Stimulated activated naive CD8-positive, alpha-beta T cell treated with anti-CD3 and anti-CD28 coated beads, Interleukin-15, Interleukin-2, amounts not matched to agents 100 ng/mL and 50 ng/mL, for 24 hours (primary cell): ENCODE measurements around the gene TMTC1.
"Not testable (repeated sequence)": the region's sequence is repeated elsewhere in the genome, so short reads cannot be mapped to it uniquely, and the experiment has no call there.

ENCODE experiments used
- H3K27ac Mint-ChIP-seq: one replicate; pipeline ENCODE4 v1.8.0; 2021; ENCODE audit warnings: mild to moderate bottlenecking, mixed read lengths
- H3K27me3 Mint-ChIP-seq: one replicate; pipeline ENCODE4 v1.8.0; 2021; ENCODE audit warnings: mixed read lengths
- H3K36me3 Mint-ChIP-seq: one replicate; pipeline ENCODE4 v1.8.0; 2021; ENCODE audit warnings: low read depth, mixed read lengths
- H3K4me1 Mint-ChIP-seq: one replicate; pipeline ENCODE4 v1.8.0; 2021; ENCODE audit warnings: low read depth, mixed read lengths
- H3K4me3 Mint-ChIP-seq: one replicate; pipeline ENCODE4 v1.8.0; 2021; ENCODE audit warnings: mild to moderate bottlenecking, mixed read lengths
- H3K9me3 Mint-ChIP-seq: one replicate; pipeline ENCODE4 v1.8.0; 2021; ENCODE audit warnings: mixed read lengths

Gene TMTC1

GRCh38 chr12:29783773-29784666 is at the start of gene TMTC1:
Gene TMTC1, minus strand, starts transcription at chr12:29783942. Its CDS starts 191 bp downstream, at chr12:29783751.
- no peaks in the 10 kb centered on the region for H3K9me3 Mint-ChIP-seq
- H3K36me3 Mint-ChIP-seq: no peaks in the 10 kb centered on the region
- peaks cover 13% of the 10 kb centered on the region for H3K4me1 Mint-ChIP-seq
- peak within 1 kb of the TSS; percentile 17 for H3K4me3 Mint-ChIP-seq
- H3K27me3 Mint-ChIP-seq: peaks cover 49% of the 10 kb centered on the region
- H3K27ac Mint-ChIP-seq: no peak within 1 kb of the TSS

DNA sequence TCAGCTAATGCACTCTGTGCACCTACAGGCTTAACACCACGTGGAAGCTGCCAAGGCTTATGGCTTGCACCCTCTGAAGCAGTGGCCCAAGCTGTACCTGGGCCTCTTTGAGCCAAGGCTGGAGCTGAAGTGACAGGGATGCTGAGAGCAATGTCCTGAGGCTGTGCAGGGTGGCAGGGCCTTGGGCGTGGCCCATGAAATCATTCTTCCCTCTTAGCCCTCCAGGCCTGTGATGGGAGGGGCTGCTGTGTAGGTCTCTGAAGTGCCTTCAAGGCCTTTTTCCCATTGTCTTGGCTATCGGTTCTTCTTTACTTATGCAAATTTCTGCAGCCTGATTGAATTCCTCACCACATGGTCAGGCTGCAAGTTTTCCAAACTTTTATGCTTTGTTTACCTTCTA is 47.4 kb upstream of the TMTC1 start:
- Mint-ChIP-seq H3K4me3 (no peak overlapping the region), H3K27ac (no peak overlapping the region), H3K36me3 (no peaks in the 10 kb centered on the region), H3K27me3 (no peaks in the 10 kb centered on the region), H3K9me3 (peaks cover 15% of the 10 kb centered on the region), H3K4me1 (no peaks in the 10 kb centered on the region)

- H3K4me1 Mint-ChIP-seq: no peaks in the 10 kb centered on the region
- H3K27me3 Mint-ChIP-seq: no peaks in the 10 kb centered on the region
- no peaks in the 10 kb centered on the region for H3K36me3 Mint-ChIP-seq
- H3K27ac Mint-ChIP-seq: no peak overlapping the region
- H3K4me3 Mint-ChIP-seq: no peak overlapping the region
- peaks cover 15% of the 10 kb centered on the region for H3K9me3 Mint-ChIP-seq
Measured at GRCh38 chr12:29830391-29830790, 46.6 kb upstream of the TMTC1 start.

DNA sequence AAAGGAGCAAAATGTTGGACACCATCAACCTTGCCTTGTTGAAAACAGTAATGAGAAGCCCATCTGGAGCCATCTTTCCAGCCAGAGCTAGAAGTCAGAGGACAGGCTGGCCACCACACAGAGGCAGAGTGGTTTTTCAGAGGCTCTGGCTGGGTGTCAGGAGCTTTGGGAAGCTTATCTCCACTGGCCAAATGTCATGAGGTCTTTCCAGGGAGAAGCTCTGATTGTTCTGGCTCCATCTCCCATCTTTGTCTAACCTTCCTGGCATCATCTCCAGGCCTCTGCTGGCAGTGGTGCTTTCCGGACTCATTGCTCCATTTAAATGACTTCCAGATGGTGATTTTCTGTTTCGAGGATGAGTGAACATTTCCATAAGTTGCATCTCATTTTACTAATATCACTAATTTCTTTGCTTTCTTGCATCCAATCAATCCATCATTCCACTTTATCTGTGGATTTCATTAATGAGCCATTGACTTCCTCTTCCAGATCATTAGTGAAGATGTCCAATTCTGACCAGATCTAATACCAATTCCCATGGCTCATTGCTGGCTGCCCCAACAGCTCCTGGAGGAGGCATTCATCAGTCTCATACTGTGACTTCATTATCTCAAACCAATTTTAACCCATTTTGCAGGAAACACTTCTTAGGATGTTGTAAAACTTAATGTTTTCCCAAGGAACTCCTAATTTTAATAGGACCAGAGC is 35.3 kb upstream of the TMTC1 start:
- Mint-ChIP-seq H3K4me1 (no peaks in the 10 kb centered on the region), H3K4me3 (no peak overlapping the region), H3K27ac (no peak overlapping the region), H3K9me3 (no peaks in the 10 kb centered on the region), H3K27me3 (no peaks in the 10 kb centered on the region), H3K36me3 (no peaks in the 10 kb centered on the region)

- H3K27ac Mint-ChIP-seq: no peak overlapping the region
- no peaks in the 10 kb centered on the region for H3K36me3 Mint-ChIP-seq
- no peaks in the 10 kb centered on the region for H3K9me3 Mint-ChIP-seq
- no peaks in the 10 kb centered on the region for H3K27me3 Mint-ChIP-seq
- H3K4me3 Mint-ChIP-seq: no peak overlapping the region
- H3K4me1 Mint-ChIP-seq: no peaks in the 10 kb centered on the region
Measured at GRCh38 chr12:29816874-29817725, 33.4 kb upstream of the TMTC1 start.

DNA sequence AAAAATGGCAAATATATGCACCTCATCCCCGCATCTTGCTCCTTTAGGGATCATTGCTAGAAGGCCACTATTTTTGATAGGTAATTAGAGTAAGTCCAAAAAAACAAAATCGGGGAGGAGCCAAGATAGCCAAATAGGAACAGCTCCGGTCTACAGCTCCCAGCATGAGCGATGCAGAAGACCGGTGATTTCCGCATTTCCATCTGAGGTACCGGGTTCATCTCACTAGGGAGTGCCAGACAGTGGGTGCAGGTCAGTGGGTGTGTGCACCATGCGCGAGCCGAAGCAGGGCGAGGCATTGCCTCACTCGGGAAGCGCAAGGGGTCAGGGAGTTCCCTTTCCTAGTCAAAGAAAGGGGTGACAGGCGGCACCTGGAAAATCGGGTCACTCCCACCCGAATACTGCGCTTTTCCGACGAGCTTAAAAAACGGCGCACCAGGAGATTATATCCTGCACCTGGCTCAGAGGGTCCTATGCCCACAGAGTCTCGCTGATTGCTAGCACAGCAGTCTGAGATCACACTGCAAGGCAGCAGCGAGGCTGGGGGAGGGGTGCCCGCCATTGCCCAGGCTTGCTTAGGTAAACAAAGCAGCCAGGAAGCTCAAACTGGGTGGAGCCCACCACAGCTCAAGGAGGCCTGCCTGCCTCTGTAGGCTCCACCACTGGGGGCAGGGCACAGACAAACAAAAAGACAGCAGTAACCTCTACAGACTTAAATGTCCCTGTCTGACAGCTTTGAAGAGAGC is 26.0 kb upstream of the TMTC1 start:
- not testable (repeated sequence) for H3K36me3 Mint-ChIP-seq, H3K27ac Mint-ChIP-seq, H3K4me1 Mint-ChIP-seq

DNA sequence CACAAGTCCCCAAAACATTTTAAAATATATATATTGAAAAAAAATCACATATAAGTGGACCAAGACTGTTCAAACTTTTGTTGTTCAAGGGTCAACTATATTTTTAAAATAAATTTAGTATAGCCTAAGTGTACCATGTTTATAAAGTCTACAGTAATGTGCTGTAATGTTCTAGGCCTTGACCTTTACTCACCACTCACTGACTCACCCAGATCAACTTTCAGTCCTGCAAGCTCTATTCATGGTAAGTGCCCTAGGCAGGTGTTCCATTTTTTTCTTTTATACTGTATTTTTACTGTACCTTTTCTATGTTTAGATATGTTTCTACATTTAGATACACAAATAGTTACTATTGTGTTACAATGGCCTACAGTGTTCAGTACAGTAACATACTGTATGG is 23.4 kb upstream of the TMTC1 start:
- peaks cover 3% of the 10 kb centered on the region for H3K9me3 Mint-ChIP-seq
- no peaks in the 10 kb centered on the region for H3K4me1 Mint-ChIP-seq
- H3K27me3 Mint-ChIP-seq: no peaks in the 10 kb centered on the region
- H3K4me3 Mint-ChIP-seq: no peak overlapping the region
- no peak overlapping the region for H3K27ac Mint-ChIP-seq
- no peaks in the 10 kb centered on the region for H3K36me3 Mint-ChIP-seq

More for the DNA sequence above, 26.0 kb upstream of the TMTC1 start:
- H3K27me3 Mint-ChIP-seq, H3K9me3 Mint-ChIP-seq, H3K4me3 Mint-ChIP-seq: not testable (repeated sequence)

GRCh38 chr12:29804019-29804418 is 20.3 kb upstream of the TMTC1 start:
- Mint-ChIP-seq H3K27ac (no peak overlapping the region), H3K27me3 (peaks cover 5% of the 10 kb centered on the region), H3K36me3 (no peaks in the 10 kb centered on the region), H3K9me3 (peaks cover 6% of the 10 kb centered on the region), H3K4me3 (no peak overlapping the region), H3K4me1 (no peaks in the 10 kb centered on the region)

DNA sequence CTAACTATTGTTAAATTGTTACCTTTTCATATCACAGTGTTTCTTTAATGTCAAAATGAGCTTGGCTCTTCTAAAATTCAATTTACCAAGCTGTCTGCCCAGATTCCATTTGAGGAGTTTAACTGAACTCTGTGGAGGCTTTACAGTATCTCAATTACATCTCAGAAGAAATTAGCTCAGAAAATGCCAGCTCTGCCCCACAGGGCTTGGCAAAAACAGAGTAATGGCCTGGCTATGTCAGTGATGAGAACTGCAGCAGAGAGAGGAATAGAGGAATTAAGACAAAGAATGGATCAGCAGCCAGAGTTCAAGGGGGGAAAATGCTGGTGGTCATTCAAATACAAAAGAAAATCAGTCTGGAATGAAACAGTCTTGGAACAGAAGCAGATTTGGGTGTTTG is 15.8 kb upstream of the TMTC1 start:
- H3K4me1 Mint-ChIP-seq: no peaks in the 10 kb centered on the region

DNA sequence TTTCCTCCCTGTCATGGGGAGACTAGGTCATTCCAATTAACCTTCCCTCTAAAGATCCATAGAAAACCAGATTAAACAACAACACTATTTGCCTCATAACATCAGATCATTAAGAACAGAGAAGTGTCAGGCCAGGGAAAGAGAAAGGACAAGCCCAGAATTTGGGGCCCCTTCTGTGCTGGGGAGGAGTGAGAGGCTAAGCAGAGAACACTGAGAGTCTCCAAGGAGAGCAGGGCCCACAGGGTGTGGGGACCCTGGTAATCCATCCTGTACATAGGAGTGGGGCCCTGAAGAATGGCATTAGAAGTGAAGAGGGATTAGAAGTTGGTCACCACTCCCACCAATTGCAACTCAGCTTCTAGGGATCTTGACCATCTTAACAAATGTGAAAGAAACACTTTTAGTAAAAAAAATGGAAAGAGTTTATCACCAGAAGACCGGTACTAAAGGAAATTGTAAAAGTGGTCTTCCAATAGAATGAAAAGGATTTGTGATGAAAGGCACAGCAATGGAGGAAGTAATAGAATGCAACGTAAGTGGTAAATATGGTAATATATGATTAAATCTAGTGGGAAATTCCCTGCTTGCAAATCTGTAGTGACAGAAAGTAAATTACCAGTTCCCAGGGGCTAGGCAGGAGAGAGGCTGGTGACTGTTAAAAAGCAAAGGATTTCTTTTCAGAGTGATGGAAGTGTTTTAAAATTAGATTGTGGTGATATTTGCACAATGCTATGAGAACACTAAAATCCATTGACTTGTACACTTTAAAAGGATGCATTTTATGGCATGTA is 14.0 kb upstream of the TMTC1 start:
- peaks cover 15% of the 10 kb centered on the region for H3K27me3 Mint-ChIP-seq
- no peaks in the 10 kb centered on the region for H3K4me1 Mint-ChIP-seq
- H3K27ac Mint-ChIP-seq: no peak overlapping the region
- H3K4me3 Mint-ChIP-seq: no peak overlapping the region
- H3K9me3 Mint-ChIP-seq: peaks cover 3% of the 10 kb centered on the region
- no peaks in the 10 kb centered on the region for H3K36me3 Mint-ChIP-seq

More for the DNA sequence above, 15.8 kb upstream of the TMTC1 start:
- H3K36me3 Mint-ChIP-seq: no peaks in the 10 kb centered on the region
- no peak overlapping the region for H3K27ac Mint-ChIP-seq
- peaks cover 15% of the 10 kb centered on the region for H3K27me3 Mint-ChIP-seq
- H3K9me3 Mint-ChIP-seq: peaks cover 6% of the 10 kb centered on the region
- no peak overlapping the region for H3K4me3 Mint-ChIP-seq

GRCh38 chr12:29796823-29797263 is 13.1 kb upstream of the TMTC1 start:
- Mint-ChIP-seq H3K36me3 (no peaks in the 10 kb centered on the region), H3K27ac (no peak overlapping the region), H3K27me3 (peaks cover 15% of the 10 kb centered on the region), H3K9me3 (peaks cover 3% of the 10 kb centered on the region), H3K4me3 (no peak overlapping the region), H3K4me1 (no peaks in the 10 kb centered on the region)

DNA sequence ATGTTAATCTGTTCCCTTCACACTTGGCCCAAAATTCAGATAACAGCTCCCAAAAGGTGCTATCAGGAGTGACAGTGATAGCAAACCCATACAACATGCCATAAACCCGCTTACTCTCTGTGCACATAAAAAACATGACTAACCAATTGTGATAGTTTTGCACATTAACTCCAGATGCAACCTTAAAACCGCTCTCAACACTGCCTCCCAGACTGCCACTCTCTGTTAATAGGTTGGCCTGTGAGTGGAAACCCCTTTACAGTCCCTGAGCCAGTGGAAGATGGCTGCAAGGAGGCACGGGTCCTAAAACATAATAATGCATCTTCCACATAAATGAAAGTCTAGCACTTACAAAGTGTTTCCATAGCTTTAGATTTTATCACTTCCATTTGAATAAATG is 12.0 kb upstream of the TMTC1 start:
- Mint-ChIP-seq H3K27me3 (peaks cover 15% of the 10 kb centered on the region), H3K4me3 (no peak overlapping the region), H3K4me1 (no peaks in the 10 kb centered on the region), H3K36me3 (no peaks in the 10 kb centered on the region), H3K27ac (no peak overlapping the region), H3K9me3 (peaks cover 3% of the 10 kb centered on the region)

GRCh38 chr12:29794862-29795261 is 11.1 kb upstream of the TMTC1 start:
- no peaks in the 10 kb centered on the region for H3K36me3 Mint-ChIP-seq
- H3K27me3 Mint-ChIP-seq: peaks cover 14% of the 10 kb centered on the region
- peaks cover 3% of the 10 kb centered on the region for H3K9me3 Mint-ChIP-seq
- H3K4me1 Mint-ChIP-seq: no peaks in the 10 kb centered on the region
- no peak overlapping the region for H3K27ac Mint-ChIP-seq
- H3K4me3 Mint-ChIP-seq: no peak overlapping the region
